GM21576 (cell line): ENCODE data around the gene GCK.

Experiments
- ATAC-seq: cut with Tn5 transposase; IDR thresholded peaks from one replicate; pipeline ENCODE4 v1.9.1; 2021; ENCODE audit warnings: mild to moderate bottlenecking, moderate library complexity; ENCODE audit not compliant: unreplicated experiment

Gene GCK

DNA sequence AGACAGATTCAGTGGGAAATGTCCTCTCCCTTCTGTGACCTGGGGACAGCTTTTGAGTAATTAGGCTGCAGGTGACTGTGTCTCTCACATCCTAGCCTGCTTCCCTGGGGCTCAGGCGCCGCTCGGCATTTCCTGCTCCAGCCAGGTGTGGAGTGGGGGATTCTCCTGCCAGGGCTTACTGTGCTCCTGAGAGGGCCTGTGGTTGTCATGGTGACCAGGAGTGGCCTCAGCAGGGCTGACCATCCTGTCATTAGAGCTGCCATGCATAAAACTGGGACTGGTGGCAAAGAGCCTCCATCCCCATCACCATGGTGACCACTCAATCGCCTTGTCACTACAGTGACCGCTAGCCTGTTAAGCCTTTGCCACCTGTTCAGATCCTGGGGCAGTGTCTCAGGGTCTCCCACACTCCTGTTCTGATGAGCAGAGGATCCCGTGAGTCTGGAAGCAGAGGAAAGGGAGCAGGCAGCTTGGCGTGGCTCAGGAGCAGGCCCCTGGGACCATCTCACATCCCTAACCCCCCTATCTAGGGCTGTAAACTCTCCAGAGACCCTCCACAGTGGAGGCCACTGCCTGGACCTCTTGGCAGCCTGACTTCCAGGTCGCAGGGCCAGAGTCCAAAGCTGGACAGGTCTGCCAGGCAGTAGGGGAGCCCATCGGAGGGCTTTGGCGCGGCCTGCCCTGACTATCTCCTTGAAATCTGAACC, at the start of gene GCK:
GCK (minus strand) TSS at position 154 of the 707 bp plus-strand sequence. CDS start 486 bp downstream, outside the sequence.
- no peak for ATAC-seq

- no peak for ATAC-seq
These were observed 49.0 kb upstream of the GCK start for GRCh38 chr7:44238116-44238695.

- no peak for ATAC-seq
These were observed 48.5 kb upstream of the GCK start for GRCh38 chr7:44237696-44238095.

DNA sequence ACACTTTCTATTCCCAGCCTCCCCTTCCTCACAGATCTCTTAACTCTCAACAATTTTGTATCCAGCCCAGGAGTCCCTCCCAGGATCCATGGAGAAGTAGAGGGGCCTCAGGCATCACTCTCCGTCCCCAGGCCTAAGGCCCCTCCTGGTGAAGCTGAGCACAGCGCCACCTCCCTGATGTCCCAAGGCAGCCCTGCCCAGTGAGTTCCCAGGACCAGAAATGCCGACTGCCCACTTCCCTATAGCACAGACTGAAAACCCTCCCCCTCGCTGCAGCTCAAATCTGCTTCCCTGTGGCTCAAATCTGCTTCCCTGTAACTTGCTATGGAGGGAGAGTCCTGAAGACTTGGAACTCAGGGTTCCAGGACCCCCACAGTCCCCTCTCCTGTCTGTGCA, 47.1 kb upstream of the GCK start:
- no peak for ATAC-seq

GRCh38 chr7:44235582-44236332, 46.5 kb upstream of the GCK start:
- no peak for ATAC-seq

DNA sequence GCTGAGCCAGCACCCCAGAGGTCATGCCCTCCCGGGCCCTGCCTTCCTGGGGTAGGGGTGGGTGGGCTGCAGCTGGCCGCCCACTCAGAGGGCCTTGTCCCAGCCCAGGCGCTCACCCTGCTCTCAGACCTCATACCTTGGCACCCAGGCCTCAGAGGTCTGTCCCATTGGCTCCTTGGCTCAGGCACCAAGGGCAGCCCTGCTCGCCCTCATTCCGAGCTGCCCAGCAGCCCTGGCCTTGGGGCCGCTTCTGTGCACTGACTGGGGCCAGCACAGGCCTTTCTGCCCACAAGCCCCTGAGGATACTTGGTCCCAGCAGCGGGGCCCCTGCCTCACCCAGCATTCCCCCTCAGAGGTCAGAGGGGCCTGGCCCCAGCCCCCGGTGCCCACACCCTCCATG, 45.8 kb upstream of the GCK start:
- no peak for ATAC-seq

GRCh38 chr7:44232901-44233715, 43.9 kb upstream of the GCK start:
- ATAC-seq = no peak

DNA sequence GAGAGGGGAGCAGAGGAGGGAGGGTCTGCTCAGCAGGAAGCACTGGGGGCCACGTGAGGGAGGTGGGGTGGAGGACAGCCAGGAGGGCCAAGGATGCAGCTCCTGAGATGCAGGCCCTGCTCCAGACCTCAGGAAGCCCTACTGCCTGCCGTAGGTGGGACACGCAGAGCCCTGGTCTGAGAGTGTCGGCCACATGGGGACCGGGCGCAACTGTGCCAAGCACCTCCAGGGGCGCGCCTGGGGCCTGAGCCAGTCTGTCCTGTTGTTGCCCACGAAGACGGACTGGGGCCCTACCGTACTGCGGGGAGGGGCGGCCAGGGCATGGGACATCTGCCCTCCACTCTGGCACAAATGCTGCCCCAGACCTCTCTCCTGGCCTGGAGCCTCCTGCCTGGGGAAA, 43.2 kb upstream of the GCK start:
- no peak for ATAC-seq

- no peak for ATAC-seq
These were observed 41.8 kb upstream of the GCK start for GRCh38 chr7:44231088-44231487.

DNA sequence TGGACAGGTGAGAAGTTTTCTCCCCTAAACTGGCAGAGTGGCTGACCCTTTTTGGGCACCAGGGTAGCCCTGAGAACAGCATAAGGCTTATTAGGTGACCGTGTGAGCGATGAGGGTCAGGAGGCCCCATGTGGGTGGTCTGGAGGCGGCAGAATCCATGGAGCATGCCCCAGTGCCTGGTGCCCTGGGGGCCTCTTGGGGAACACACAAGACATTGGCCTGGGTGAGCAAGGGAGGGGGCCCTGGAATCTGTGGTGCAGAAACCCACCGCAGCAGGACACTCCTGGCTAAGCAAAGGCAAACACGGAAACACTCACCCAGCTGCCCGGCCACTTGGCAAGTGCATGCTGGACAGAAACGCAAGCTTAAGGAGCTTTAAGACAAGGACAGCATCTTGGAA, 41.0 kb upstream of the GCK start:
- ATAC-seq = no peak

GRCh38 chr7:44229546-44230105, 40.4 kb upstream of the GCK start:
- no peak for ATAC-seq

DNA sequence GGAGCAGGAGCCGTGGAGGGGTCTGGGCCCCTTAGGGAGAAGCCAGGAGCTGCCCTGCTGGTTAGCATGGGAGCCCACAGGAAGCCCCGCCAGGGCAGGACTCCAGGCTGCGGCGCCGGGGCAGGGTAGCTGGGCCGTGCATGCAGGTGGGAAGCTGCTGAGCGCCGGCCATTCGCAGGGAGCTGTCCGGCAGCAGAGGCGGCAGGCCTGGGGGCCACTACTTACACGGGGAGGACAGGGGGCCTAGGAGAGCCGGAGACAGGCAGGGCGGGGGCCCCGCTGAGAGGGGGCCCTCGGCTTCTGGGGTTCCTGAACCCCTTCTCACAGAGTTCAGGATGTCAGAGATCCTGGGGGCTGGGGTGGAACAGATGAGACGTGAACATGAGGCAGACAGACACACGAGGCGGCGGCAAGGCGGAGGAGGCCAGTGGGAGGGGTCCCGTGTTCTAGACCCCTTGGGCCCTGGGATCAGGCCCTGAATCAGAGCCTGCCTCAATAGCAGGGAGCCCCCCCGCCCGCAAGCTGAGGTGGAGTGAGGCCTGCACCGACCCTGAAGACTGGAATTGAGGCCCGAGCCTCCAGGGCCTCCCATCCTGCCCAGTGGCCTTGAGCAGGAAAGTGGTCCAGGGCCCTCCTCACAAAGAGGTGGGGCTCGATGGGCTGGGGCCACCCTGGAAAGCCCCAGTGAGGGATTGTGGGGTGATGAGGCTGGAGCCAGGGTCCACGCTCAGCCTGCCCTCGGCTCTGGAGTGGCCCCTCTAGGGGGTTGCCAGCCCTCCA, 39.5 kb upstream of the GCK start:
- no peak for ATAC-seq

GRCh38 chr7:44227911-44228310, 38.7 kb upstream of the GCK start:
- ATAC-seq = no peak

- no peak for ATAC-seq
These were observed 37.1 kb upstream of the GCK start for GRCh38 chr7:44226396-44226753.

GRCh38 chr7:44225566-44226395, 36.5 kb upstream of the GCK start:
- no peak for ATAC-seq

GRCh38 chr7:44224974-44225565, 35.8 kb upstream of the GCK start:
- ATAC-seq = no peak

DNA sequence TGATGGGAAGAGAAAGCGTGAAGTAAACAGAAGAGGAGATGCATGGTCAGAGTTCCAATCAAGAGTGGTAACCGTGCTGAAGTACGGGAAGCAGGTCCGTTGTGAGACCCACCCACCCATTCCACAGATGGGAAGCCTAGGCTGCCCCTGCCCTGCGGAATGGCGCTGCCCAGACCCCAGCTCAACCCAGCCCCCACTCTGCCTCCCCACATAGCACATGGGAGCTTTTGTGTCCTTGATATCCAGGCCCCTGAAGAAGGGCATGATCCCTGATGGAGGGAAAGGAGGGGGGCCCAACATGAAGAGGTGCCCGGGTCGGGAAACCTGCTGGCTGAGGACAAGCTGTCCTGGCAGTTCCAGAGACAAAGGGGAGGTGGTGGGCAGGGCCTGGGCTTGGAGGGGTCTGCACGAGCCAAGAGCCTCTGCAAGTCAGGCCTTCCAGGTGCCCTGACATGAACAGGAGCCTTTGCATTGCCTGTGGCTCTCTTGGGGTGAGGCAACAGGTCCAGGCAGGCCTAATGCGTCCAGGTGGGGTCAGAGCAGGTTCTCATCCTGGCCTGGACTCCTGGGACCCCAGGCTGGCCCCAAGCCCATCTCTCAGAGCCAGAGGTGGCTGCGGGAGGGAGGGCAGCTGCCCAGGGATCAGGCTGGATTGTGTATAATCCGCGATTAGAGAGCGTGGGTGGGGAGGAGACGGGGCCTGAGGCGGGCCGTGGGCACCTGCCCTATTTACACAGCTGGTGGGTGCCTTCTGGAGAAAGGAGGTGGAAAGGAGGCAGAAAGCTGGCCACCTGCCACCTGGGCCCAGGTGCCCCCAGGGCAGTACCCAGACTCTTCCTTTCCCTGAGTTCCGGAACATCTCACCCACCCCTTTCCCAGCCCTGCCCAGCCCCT, 35.1 kb upstream of the GCK start:
- ATAC-seq = no peak
